Mucosa of descending colon (tissue), 3 donors: Measurements from ENCODE around the gene C1orf216. TPM values are rescaled to one million over a fixed set of nuclear protein-coding genes. Genes with fewer than 3 reads are reported as not detected.
"Not testable (repeated sequence)": the region's sequence is repeated elsewhere in the genome, so short reads cannot be mapped to it uniquely, and the experiment has no call there.

Source experiments
- ATAC-seq: fragments of 200-7000 bp; cut with Tn5 transposase; one replicate; pipeline ENCODE4 v1.9.1; 2020; ENCODE audit warnings: mild to moderate bottlenecking, moderate library complexity
- DNase-seq, 3 donors: peaks; one replicate each; pipeline ENCODE4 v3.0.0-alpha.2; 2020
- H3K36me3 ChIP-seq: fragments of 200-600 bp; one replicate; pipeline ENCODE4 v1.8.0; 2021; ENCODE audit warnings: low read depth, mild to moderate bottlenecking
- H3K4me1 ChIP-seq: fragments of 200-600 bp; one replicate; pipeline ENCODE4 v1.8.0; 2021; ENCODE audit warnings: low read depth, mild to moderate bottlenecking
- H3K4me3 ChIP-seq: fragments of 200-600 bp; one replicate; pipeline ENCODE4 v1.8.0; 2021; ENCODE audit warnings: mild to moderate bottlenecking
- H3K9me3 ChIP-seq: fragments of 200-600 bp; one replicate; pipeline ENCODE4 v1.8.0; 2021; ENCODE audit warnings: mild to moderate bottlenecking
- intact Hi-C, 2 donors: fragments of 100-400 bp; cut with DNase I in 1 of 2; cut with micrococcal nuclease in 1 of 2; formaldehyde crosslinking; loops; one replicate each; pipeline versions ENCODE4 v1.11.0 to v1.11.1; 2022; cut with DNase I, micrococcal nuclease
- total RNA-seq, 3 donors: library from RNA; stranded (reverse); fragmentation: NEBNext Ultra II Directional in 2 of 3; extraction: Animal tissue kit (Norgen Biotek cat#: 25700) in 2 of 3; gene quantifications; one replicate each; pipeline versions ENCODE4 v1.2.1 to v1.2.4, GENCODE V29; 2021 to 2023
- TF ChIP-seq, protein P1 (sequence below): fragments of 200-600 bp; IDR thresholded peaks from one replicate; pipeline ENCODE4 v1.8.0; 2022; ENCODE audit warnings: antibody characterized with exemption, mild to moderate bottlenecking
- donor health status: DM: no; HTN: no; CAD: no; lungs with moderate emphysema.
- donor health status: DM: no; HTN: no; CAD: no.
- donor health status: DM: no; HTN: yes; CAD: no.

The C1orf216 gene
- total RNA-seq, 3 donors from 2014 or later = 0.87 to 23.1 (median 3.9) TPM

DNA sequence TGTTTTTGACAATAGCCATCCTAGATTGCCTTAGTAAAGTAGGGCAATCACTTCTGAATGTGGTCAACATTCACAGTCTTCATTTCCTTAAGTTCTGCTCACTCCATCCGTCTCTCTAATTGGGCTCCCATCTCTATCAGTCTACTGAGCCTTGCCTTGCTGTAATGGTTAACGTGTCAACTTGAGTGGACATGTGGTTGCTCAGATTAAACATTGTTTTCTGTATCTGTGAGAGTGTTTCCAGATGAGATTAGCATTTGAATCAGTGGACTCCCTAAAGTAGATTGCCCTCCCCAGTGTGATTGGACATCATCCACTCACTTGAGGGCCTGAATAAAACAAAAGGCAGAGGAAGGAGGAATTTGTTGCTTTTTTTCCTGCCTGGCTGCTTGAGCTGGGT is 26.4 kb downstream of the C1orf216 start:
- ATAC-seq = no peak
- Histone ChIP-seq H3K9me3 (no peaks in the 10 kb centered on the region), H3K36me3 (no peaks in the 10 kb centered on the region), H3K4me1 (no peaks in the 10 kb centered on the region), H3K4me3 (no peak overlapping the region)
- TF ChIP-seq, protein P1, sequence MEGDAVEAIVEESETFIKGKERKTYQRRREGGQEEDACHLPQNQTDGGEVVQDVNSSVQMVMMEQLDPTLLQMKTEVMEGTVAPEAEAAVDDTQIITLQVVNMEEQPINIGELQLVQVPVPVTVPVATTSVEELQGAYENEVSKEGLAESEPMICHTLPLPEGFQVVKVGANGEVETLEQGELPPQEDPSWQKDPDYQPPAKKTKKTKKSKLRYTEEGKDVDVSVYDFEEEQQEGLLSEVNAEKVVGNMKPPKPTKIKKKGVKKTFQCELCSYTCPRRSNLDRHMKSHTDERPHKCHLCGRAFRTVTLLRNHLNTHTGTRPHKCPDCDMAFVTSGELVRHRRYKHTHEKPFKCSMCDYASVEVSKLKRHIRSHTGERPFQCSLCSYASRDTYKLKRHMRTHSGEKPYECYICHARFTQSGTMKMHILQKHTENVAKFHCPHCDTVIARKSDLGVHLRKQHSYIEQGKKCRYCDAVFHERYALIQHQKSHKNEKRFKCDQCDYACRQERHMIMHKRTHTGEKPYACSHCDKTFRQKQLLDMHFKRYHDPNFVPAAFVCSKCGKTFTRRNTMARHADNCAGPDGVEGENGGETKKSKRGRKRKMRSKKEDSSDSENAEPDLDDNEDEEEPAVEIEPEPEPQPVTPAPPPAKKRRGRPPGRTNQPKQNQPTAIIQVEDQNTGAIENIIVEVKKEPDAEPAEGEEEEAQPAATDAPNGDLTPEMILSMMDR = no peak
- intact Hi-C loops = no loop called here
- no peak for DNase-seq

DNA sequence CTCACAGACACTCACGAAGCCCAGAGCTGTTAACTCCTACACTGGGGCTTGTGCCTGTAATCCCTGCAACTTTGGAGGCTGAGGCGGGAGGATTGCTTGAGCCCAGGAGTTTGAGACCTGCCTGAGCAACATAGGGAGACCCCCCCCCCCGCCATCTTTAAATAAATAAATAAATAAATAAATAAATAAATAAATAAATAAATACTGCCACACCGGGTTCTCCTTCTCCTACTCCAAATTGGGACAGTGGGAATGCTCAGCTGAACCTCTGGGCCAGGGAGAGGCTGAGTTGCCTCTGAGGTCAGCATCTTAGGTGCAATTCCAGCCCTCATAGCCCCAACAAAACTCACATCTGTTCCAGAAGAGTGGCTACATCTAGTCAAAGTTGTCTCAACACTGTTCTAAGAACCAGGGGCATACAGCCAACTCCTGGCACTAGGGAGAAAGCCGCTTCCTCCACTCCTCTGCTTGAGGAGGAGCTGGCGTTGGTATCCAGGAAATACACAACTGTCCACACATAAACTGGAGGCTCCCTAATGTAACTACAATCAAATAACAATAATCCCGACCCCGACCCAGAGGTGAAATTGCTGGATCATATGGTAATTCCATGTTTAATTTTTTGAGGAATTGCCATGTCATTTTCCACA is 27.0 kb downstream of the C1orf216 start:
- Histone ChIP-seq H3K9me3 (no peaks in the 10 kb centered on the region), H3K4me1 (no peaks in the 10 kb centered on the region), H3K4me3 (no peak overlapping the region), H3K36me3 (no peaks in the 10 kb centered on the region)
- ATAC-seq (peak; percentile 26), DNase-seq (no peak)
- TF ChIP-seq, protein P1 = no peak
- intact Hi-C loops = no loop called here

DNA sequence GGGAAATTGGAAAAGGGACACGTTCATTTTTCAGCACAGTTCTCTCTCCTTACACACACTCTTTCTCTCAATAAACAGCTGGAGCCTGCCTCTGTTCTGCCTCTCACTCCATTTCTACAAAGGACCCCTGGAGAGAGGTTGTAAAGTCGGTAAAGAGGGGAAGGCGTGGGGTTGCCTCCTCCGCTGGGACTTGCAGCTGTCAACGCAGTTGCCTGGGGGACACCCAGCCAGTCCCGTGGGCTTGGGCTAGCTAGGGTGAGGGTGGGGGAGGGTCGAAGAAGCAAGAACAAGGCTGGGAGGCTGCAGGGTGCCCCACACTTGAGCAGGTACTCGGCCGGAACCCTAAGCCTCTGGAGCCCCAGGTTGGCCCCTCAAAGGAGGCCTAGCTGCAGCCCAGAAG is 27.6 kb downstream of the C1orf216 start:
- TF ChIP-seq, protein P1 = no peak
- H3K4me1 ChIP-seq = no peaks in the 10 kb centered on the region

DNA sequence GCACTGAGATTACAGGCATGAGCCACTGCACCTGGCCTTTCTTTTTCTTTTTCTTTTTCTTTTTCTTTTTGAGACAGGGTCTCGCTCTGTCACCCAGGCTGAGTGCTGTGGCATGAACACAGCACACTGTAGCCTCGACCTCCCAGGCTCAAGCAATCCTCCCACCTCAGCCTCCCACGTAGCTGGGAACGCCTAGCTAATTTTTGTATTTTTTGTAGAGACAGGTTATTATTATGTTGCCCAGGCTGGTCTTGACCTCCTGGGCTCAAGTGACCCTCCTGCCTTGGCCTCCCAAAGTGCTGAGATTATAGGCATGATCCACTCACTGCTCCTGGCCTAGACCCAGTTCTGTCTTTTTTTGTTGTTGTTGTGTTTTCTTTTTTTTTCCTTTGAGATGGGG is 28.6 kb downstream of the C1orf216 start:
- DNase-seq, intact Hi-C loops, H3K4me1 ChIP-seq, H3K9me3 ChIP-seq, H3K4me3 ChIP-seq, ATAC-seq, H3K36me3 ChIP-seq: not testable (repeated sequence)

More for the DNA sequence above, 27.6 kb downstream of the C1orf216 start:
- intact Hi-C loops = no loop called here
- DNase-seq (no peak), ATAC-seq (no peak)
- H3K9me3 ChIP-seq = no peaks in the 10 kb centered on the region
- no peaks in the 10 kb centered on the region for H3K36me3 ChIP-seq
- no peak overlapping the region for H3K4me3 ChIP-seq

DNA sequence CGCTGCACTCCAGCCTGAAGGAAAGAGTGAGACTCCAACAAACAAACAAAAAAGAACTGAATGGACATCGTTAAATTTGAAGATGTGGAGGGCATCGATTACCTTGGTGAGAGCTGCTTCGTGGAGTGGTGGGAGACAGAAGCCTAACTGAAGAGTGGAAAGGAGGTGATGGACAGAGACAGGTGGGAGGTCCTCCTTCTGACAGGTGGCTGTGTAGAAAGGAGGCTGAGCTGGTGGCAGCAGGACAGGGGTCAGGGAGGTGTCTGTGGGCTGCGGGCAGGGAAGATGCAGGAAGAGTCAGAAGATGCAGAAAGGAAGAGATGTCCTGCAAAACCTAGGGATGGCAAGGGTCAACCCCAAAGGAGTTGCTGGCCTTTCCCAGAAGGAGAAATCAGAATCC is 30.5 kb downstream of the C1orf216 start:
- DNase-seq (no peak), ATAC-seq (no peak)
- intact Hi-C loops = no loop called here
- TF ChIP-seq, protein P1 = no peak
- Histone ChIP-seq H3K4me1 (no peaks in the 10 kb centered on the region), H3K9me3 (no peaks in the 10 kb centered on the region), H3K4me3 (no peak overlapping the region), H3K36me3 (no peaks in the 10 kb centered on the region)

DNA sequence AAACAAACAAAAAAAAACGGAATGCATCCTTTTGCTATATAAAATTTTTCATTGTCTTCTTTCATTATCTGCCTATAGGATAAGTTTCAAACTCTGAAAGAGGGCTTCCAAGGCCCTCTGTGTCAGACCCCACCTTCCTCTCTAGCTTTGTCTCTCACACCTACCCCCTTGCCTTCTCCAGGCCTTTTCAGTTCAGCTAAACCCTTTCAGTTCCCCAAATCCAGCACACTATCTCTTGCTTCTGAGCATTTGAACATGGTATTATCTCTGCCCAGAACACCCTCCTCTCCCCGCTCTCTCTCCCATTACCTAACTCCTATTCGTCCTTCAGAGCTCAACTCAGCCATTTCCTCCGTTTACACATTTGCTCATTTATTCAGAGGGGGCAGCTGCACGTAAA is 35.7 kb downstream of the C1orf216 start:
- Histone ChIP-seq H3K4me3 (no peak overlapping the region), H3K36me3 (no peaks in the 10 kb centered on the region), H3K9me3 (no peaks in the 10 kb centered on the region), H3K4me1 (no peaks in the 10 kb centered on the region)
- no peak for ATAC-seq
- TF ChIP-seq, protein P1 = no peak
- DNase-seq = no peak
- intact Hi-C loops = no loop called here
